WTC11 (cell line): ENCODE measurements around the gene ZNF592. TPM values are rescaled to one million over a fixed set of nuclear protein-coding genes. Genes with fewer than 3 reads are reported as not detected.

Experiments
- ATAC-seq: fragments of 200-7000 bp; cut with Tn5 transposase; 2 replicates; pipeline ENCODE4 v1.10.0; 2021; ENCODE audit warnings: mild to moderate bottlenecking, moderate library complexity
- CTCF ChIA-PET: fragments of 300-600 bp; sonication (Branson Sonifier 250); formaldehyde crosslinking; loops from one replicate; lab custom pipeline; 2021; ENCODE audit warnings: antibody characterized with exemption; lab: Charles Lee
- POLR2A ChIA-PET: fragments of 350-600 bp; sonication (Branson Sonifier 250); formaldehyde crosslinking; loops from one replicate; lab custom pipeline; 2021; ENCODE audit warnings: antibody characterized with exemption; lab: Charles Lee
- DNase-seq: peaks from one replicate; pipeline ENCODE4 v3.0.0; 2021; ENCODE audit warnings: low spot score
- H3K27ac Mint-ChIP-seq: 2 replicates; pipeline ENCODE4 v1.8.0; 2021; ENCODE audit warnings: mixed read lengths
- H3K27me3 Mint-ChIP-seq: 2 replicates; pipeline ENCODE4 v1.8.0; 2021; ENCODE audit warnings: low read depth, mild to moderate bottlenecking, moderate library complexity, mixed read lengths
- H3K36me3 Mint-ChIP-seq: 2 replicates; pipeline ENCODE4 v1.8.0; 2021; ENCODE audit warnings: mixed read lengths
- H3K4me1 Mint-ChIP-seq: 2 replicates; pipeline ENCODE4 v1.8.0; 2022; ENCODE audit warnings: mixed read lengths
- H3K4me3 Mint-ChIP-seq: 2 replicates; pipeline ENCODE4 v1.8.0; 2021; ENCODE audit warnings: mild to moderate bottlenecking, moderate library complexity, mixed read lengths
- H3K9me3 Mint-ChIP-seq: 2 replicates; pipeline ENCODE4 v1.8.0; 2021; ENCODE audit warnings: mixed read lengths
- CREB1 ChIP-seq: sonication (generic); formaldehyde crosslinking; IDR thresholded peaks from 2 replicates; pipeline ENCODE4 v1.8.0; 2023; ENCODE audit warnings: mild to moderate bottlenecking, missing genetic modification reagents
- E2F5 ChIP-seq: sonication (generic); formaldehyde crosslinking; IDR thresholded peaks from 2 replicates; pipeline ENCODE4 v1.8.1; 2022; ENCODE audit warnings: mild to moderate bottlenecking, moderate library complexity, missing genetic modification reagents
- FOXK1 ChIP-seq: sonication (generic); formaldehyde crosslinking; IDR thresholded peaks from 2 replicates; pipeline ENCODE4 v1.8.0; 2022; ENCODE audit warnings: mild to moderate bottlenecking, moderate library complexity, missing genetic modification reagents
- GRHL2 ChIP-seq: fragments of 250-450 bp; sonication (Bioruptor Pico); IDR thresholded peaks from 2 replicates; pipeline ENCODE4 v1.8.0; 2022; ENCODE audit warnings: mild to moderate bottlenecking, moderate library complexity; ENCODE audit not compliant: insufficient replicate concordance, severe bottlenecking
- IRF2 ChIP-seq: sonication (generic); formaldehyde crosslinking; IDR thresholded peaks from 2 replicates; pipeline ENCODE4 v1.8.0; 2022; ENCODE audit warnings: low read depth, missing genetic modification reagents, borderline replicate concordance
- NFATC4 ChIP-seq: fragments of 250-450 bp; sonication (Bioruptor Pico); IDR thresholded peaks from 2 replicates; pipeline ENCODE4 v1.9.0; 2021; ENCODE audit warnings: mild to moderate bottlenecking
- NR3C1 ChIP-seq: sonication (generic); formaldehyde crosslinking; conservative IDR thresholded peaks from 2 replicates; pipeline ENCODE4 v1.8.1; 2023; ENCODE audit warnings: low read depth, mild to moderate bottlenecking, missing genetic modification reagents
- PRDM15 ChIP-seq: sonication (generic); formaldehyde crosslinking; IDR thresholded peaks from 2 replicates; pipeline ENCODE4 v1.8.0; 2022; ENCODE audit warnings: missing genetic modification reagents
- PRRX2 ChIP-seq: fragments of 250-450 bp; sonication (Bioruptor Pico); IDR thresholded peaks from 2 replicates; pipeline ENCODE4 v1.8.0; 2021; ENCODE audit warnings: mild to moderate bottlenecking
- SOX15 ChIP-seq: fragments of 250-450 bp; sonication (Bioruptor Pico); IDR thresholded peaks from 2 replicates; pipeline ENCODE4 v1.9.0; 2021; ENCODE audit warnings: mild to moderate bottlenecking
- STAT6 ChIP-seq: sonication (generic); formaldehyde crosslinking; conservative IDR thresholded peaks from 2 replicates; pipeline ENCODE4 v1.8.1; 2023; ENCODE audit warnings: mild to moderate bottlenecking, low read depth, missing genetic modification reagents, moderate library complexity
- TCF7 ChIP-seq: sonication (generic); formaldehyde crosslinking; IDR thresholded peaks from 2 replicates; pipeline ENCODE4 v1.8.0; 2022; ENCODE audit warnings: mild to moderate bottlenecking, low read depth, missing genetic modification reagents, moderate library complexity
- USF1 ChIP-seq: sonication (generic); formaldehyde crosslinking; IDR thresholded peaks from 2 replicates; pipeline ENCODE4 v1.8.0; 2022; ENCODE audit warnings: mild to moderate bottlenecking, missing genetic modification reagents
- ZBTB43 ChIP-seq: sonication (generic); formaldehyde crosslinking; IDR thresholded peaks from 2 replicates; pipeline ENCODE4 v1.8.1; 2023; ENCODE audit warnings: mild to moderate bottlenecking, missing genetic modification reagents
- ZNF138 ChIP-seq: sonication (generic); formaldehyde crosslinking; conservative IDR thresholded peaks from 2 replicates; pipeline ENCODE4 v1.8.1; 2022; ENCODE audit warnings: mild to moderate bottlenecking, moderate library complexity, missing genetic modification reagents
- ZNF263 ChIP-seq: sonication (generic); formaldehyde crosslinking; IDR thresholded peaks from 2 replicates; pipeline ENCODE4 v1.8.1; 2022; ENCODE audit warnings: low read depth, mild to moderate bottlenecking, moderate library complexity, missing genetic modification reagents
- ZNF281 ChIP-seq: sonication (generic); formaldehyde crosslinking; IDR thresholded peaks from 2 replicates; pipeline ENCODE4 v1.8.0; 2023; ENCODE audit warnings: mild to moderate bottlenecking, missing genetic modification reagents
- ZNF317 ChIP-seq: sonication (generic); formaldehyde crosslinking; IDR thresholded peaks from 2 replicates; pipeline ENCODE4 v1.8.1; 2023; ENCODE audit warnings: low read depth, mild to moderate bottlenecking, moderate library complexity, missing genetic modification reagents, borderline replicate concordance
- total RNA-seq: library from RNA; stranded (reverse); gene quantifications from 3 replicates; pipeline ENCODE4 v1.2.3, GENCODE V29; 2021

The ZNF592 gene
- total RNA-seq, 1 experiment from 2014 or later: 28.0 TPM

GRCh38 chr15:84827246-84827645 lies 78.9 kb downstream of the ZNF592 start:
- peaks cover 6% of the 10 kb centered on the region; the same call in 1 of the 2 replicates for H3K36me3 Mint-ChIP-seq
- CTCF ChIA-PET: interaction anchor here (1.6 to 1.7 kb wide), 2 partner anchors 51 to 101 kb away, joined by 6 to 8 read pairs; no protein-coding TSS in a partner anchor
- ATAC-seq: no peak

More at GRCh38 chr15:84827246-84827645, 78.9 kb downstream of the ZNF592 start:
- peaks cover 26% of the 10 kb centered on the region for H3K4me1 Mint-ChIP-seq
- no peak overlapping the region for H3K4me3 Mint-ChIP-seq
- H3K27ac Mint-ChIP-seq: no peak overlapping the region
- DNase-seq: no peak
- H3K27me3 Mint-ChIP-seq: no peaks in the 10 kb centered on the region
- no peaks in the 10 kb centered on the region for H3K9me3 Mint-ChIP-seq
- POLR2A ChIA-PET: no interaction called here
- no peak for TF ChIP-seq GRHL2 (CRISPR knock-in tag)
- TF ChIP-seq PRDM15 (CRISPR knock-in tag): no peak
- TF ChIP-seq ZNF317 (CRISPR knock-in tag): no peak
- TF ChIP-seq ZNF281: no peak
- TF ChIP-seq FOXK1 (CRISPR knock-in tag): no peak
- TF ChIP-seq USF1 (CRISPR knock-in tag): no peak
- TF ChIP-seq TCF7: no peak
- no peak for TF ChIP-seq E2F5 (CRISPR knock-in tag)
- no peak for TF ChIP-seq NFATC4
- TF ChIP-seq NR3C1: no peak
- no peak for TF ChIP-seq ZNF263 (CRISPR knock-in tag)
- no peak for TF ChIP-seq CREB1 (CRISPR knock-in tag)
- TF ChIP-seq SOX15: no peak
- no peak for TF ChIP-seq ZNF138 (CRISPR knock-in tag)
- no peak for TF ChIP-seq ZBTB43 (CRISPR knock-in tag)
- TF ChIP-seq STAT6 (CRISPR knock-in tag): no peak
- no peak for TF ChIP-seq IRF2 (CRISPR knock-in tag)
- TF ChIP-seq PRRX2 (CRISPR knock-in tag): no peak
